Hepatocyte (in vitro differentiated cells): Measurements from ENCODE around the gene MEX3A. TPM values are rescaled to one million over a fixed set of nuclear protein-coding genes. Genes with fewer than 3 reads are reported as not detected.
"Not testable (repeated sequence)": the region's sequence is repeated elsewhere in the genome, so short reads cannot be mapped to it uniquely, and the experiment has no call there.

Experiments used
- DNase-seq: peaks from one replicate; pipeline ENCODE4 v3.0.0-alpha.2; 2016; ENCODE audit warnings: low spot score
- H2AFZ ChIP-seq: fragments of 200-600 bp; sonication (generic); 2 replicates; pipeline ENCODE4 v1.6.0; 2016; ENCODE audit warnings: antibody characterized with exemption, mild to moderate bottlenecking
- H3K27ac ChIP-seq: fragments of 200-600 bp; sonication (generic); 2 replicates; pipeline ENCODE4 v1.5.1; 2016; ENCODE audit warnings: mild to moderate bottlenecking
- H3K27me3 ChIP-seq: fragments of 200-600 bp; sonication (generic); 2 replicates; pipeline ENCODE4 v1.6.1; 2016
- H3K36me3 ChIP-seq: fragments of 200-600 bp; sonication (generic); replicated peaks from 2 replicates; pipeline ENCODE4 v1.5.1; 2016; ENCODE audit warnings: low read depth; ENCODE audit not compliant: insufficient read depth
- H3K4me1 ChIP-seq: fragments of 200-600 bp; sonication (generic); 2 replicates; pipeline ENCODE4 v1.5.1; 2016; ENCODE audit warnings: mild to moderate bottlenecking, moderate library complexity; ENCODE audit not compliant: insufficient read depth
- H3K4me2 ChIP-seq: fragments of 200-600 bp; sonication (generic); 2 replicates; pipeline ENCODE4 v1.6.0; 2016
- H3K4me3 ChIP-seq: fragments of 200-600 bp; sonication (generic); 2 replicates; pipeline ENCODE4 v1.5.1; 2016; ENCODE audit warnings: mild to moderate bottlenecking
- H3K79me2 ChIP-seq: fragments of 200-600 bp; sonication (generic); 2 replicates; pipeline ENCODE4 v1.6.0; 2017; ENCODE audit warnings: mild to moderate bottlenecking
- H3K9me2 ChIP-seq: fragments of 200-600 bp; sonication (generic); replicated peaks from 2 replicates; pipeline ENCODE4 v1.6.0; 2017; ENCODE audit warnings: mild to moderate bottlenecking; ENCODE audit not compliant: insufficient read depth
- H3K9me3 ChIP-seq: fragments of 200-600 bp; sonication (generic); 2 replicates; pipeline ENCODE4 v1.5.1; 2016; ENCODE audit warnings: low read depth, mild to moderate bottlenecking
- H4K20me1 ChIP-seq: fragments of 200-600 bp; sonication (generic); 2 replicates; pipeline ENCODE4 v1.6.0; 2016; ENCODE audit warnings: mild to moderate bottlenecking; ENCODE audit not compliant: insufficient read depth, poor library complexity, severe bottlenecking
- EZH2 ChIP-seq: fragments of 200-600 bp; sonication (generic); IDR thresholded peaks from 2 replicates; pipeline ENCODE4 v1.6.1; 2016; ENCODE audit warnings: antibody characterized with exemption, mild to moderate bottlenecking, borderline replicate concordance
- EZH2phosphoT487 ChIP-seq: fragments of 200-600 bp; sonication (generic); IDR thresholded peaks from one replicate; pipeline ENCODE4 v1.6.1; 2018; ENCODE audit warnings: antibody characterized with exemption, mild to moderate bottlenecking, low read depth, moderate library complexity; ENCODE audit not compliant: unreplicated experiment, severe bottlenecking
- WGBS: methylation state at CpG from one replicate; pipeline ENCODE4 v1.1.6; 2016; ENCODE audit warnings: low lambda C conversion rate; ENCODE audit errors: missing lambda C conversion rate; 5-methylcytosine and 5-hydroxymethylcytosine counted together
- polyA plus RNA-seq: library from polyadenylated mRNA; unstranded; fragments of >200 nt; fragmentation: Nextera tagmentation; extraction: Ambion mirVana; gene quantifications from 2 replicates; pipeline ENCODE4 v1.2.1, GENCODE V29; 2016
- total RNA-seq: library from RNA; depleted of rRNA; stranded (reverse); fragments of >200 nt; gene quantifications from 2 replicates; pipeline ENCODE4 v1.2.3, GENCODE V29; 2014
- TF ChIP-seq, protein P1 (sequence below): fragments of 200-600 bp; sonication (generic); IDR thresholded peaks from 2 replicates; pipeline ENCODE4 v1.5.1; 2016; ENCODE audit warnings: antibody characterized with exemption, mild to moderate bottlenecking; ENCODE audit not compliant: poor library complexity

MEX3A gene
- total and polyA plus RNA-seq, 2 experiments from 2014 or later: 9.3 to 12.0 TPM

DNA sequence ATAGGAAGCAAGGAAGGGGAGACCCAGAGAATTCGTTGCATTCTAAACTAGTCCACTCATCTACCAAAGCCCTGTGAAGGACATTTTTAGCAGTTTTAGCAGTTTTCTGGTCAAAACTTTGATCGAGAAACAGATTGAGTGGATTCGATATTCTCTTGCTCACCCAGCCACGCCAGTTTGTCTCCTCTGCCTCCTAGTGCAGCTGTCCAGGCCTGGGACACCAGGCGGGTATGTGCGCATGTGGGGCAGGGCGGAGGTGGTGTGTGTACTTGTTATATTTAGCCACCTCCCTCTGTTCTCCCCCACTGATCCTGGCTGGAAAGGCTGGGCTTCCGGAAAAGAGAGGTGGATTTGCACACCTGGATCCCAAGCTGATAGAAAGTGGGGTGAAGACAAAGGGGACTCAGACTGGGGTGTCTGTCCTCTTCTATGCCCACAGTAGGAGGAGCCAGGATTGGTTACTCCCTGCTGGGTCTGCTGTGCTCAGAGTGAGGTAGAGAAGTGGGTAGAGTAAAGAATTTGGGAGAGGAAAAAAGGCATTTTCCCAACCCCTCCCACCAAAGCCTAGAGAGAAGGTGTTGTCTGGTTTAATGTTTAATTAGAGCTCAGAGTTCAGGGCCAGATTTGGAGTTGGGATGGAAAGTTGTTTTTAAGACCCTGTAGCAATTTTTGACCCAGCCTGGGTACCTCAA is 36.1 kb upstream of the MEX3A start:
- peaks cover 71% of the 10 kb centered on the region for H3K4me1 ChIP-seq
- no peaks in the 10 kb centered on the region for H3K27me3 ChIP-seq

DNA sequence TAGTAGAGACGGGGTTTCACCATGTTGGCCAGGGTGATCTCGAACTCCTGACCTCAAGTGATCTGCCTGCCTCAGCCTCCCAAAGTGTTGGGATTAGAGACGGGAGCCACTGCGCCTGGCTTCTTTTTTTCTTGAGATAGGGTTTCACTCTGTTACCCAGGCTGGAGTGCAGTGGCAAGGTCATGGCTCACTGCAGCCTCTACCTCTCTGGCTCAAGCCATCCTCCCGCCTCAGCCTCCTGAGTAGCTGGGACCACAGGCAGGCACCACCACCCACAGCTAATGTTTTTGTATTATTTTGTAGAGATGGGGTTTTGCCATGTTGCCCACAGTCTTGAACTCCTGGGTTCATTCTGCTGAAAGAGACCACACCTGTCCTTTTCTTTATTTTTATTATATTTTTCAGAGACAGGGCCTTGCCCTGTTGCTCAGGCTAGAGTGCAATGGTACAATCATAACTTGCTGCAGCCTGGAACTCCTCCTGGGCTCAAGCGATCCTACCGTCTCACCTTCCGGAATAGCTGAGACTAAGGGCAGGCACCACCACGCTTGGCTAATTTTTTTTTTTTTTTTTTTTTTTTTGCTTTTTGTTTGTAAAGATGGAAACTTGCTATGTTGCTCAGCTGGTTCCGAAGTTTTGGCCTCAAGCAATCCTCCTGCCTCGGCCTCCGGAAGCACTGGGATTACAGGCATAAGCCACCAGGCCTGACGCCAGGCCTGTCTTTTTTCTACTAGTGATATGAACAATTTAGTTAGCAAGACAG is 35.3 kb upstream of the MEX3A start:
- Histone ChIP-seq H3K79me2 (peaks cover 80% of the 10 kb centered on the region), H3K27ac (peak overlapping the region; percentile 88), H2AFZ (no peak overlapping the region), H4K20me1 (peaks cover 61% of the 10 kb centered on the region), H3K9me3 (no peaks in the 10 kb centered on the region), H3K4me2 (peak overlapping the region; percentile 83), H3K27me3 (no peaks in the 10 kb centered on the region), H3K9me2 (no peaks in the 10 kb centered on the region), H3K36me3 (no peaks in the 10 kb centered on the region), H3K4me1 (peaks cover 71% of the 10 kb centered on the region), H3K4me3 (no peak overlapping the region)
- WGBS: 83% methylated on average over 13 of the region's 13 CpGs
- DNase-seq: no peak
- no peak for TF ChIP-seq EZH2
- TF ChIP-seq EZH2phosphoT487: no peak
- TF ChIP-seq, protein P1, sequence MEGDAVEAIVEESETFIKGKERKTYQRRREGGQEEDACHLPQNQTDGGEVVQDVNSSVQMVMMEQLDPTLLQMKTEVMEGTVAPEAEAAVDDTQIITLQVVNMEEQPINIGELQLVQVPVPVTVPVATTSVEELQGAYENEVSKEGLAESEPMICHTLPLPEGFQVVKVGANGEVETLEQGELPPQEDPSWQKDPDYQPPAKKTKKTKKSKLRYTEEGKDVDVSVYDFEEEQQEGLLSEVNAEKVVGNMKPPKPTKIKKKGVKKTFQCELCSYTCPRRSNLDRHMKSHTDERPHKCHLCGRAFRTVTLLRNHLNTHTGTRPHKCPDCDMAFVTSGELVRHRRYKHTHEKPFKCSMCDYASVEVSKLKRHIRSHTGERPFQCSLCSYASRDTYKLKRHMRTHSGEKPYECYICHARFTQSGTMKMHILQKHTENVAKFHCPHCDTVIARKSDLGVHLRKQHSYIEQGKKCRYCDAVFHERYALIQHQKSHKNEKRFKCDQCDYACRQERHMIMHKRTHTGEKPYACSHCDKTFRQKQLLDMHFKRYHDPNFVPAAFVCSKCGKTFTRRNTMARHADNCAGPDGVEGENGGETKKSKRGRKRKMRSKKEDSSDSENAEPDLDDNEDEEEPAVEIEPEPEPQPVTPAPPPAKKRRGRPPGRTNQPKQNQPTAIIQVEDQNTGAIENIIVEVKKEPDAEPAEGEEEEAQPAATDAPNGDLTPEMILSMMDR: no peak

More for the DNA sequence above, 36.1 kb upstream of the MEX3A start:
- Histone ChIP-seq H2AFZ (no peak overlapping the region), H3K79me2 (peaks cover 86% of the 10 kb centered on the region), H3K4me2 (peak overlapping the region; percentile 83), H4K20me1 (peaks cover 61% of the 10 kb centered on the region), H3K4me3 (no peak overlapping the region), H3K9me2 (no peaks in the 10 kb centered on the region), H3K9me3 (no peaks in the 10 kb centered on the region), H3K36me3 (no peaks in the 10 kb centered on the region), H3K27ac (peak overlapping the region; percentile 88)
- TF ChIP-seq EZH2phosphoT487 (no peak), EZH2 (no peak)
- TF ChIP-seq, protein P1: no peak
- DNase-seq: peak; percentile 74
- WGBS: 62% methylated on average over 8 of the region's 8 CpGs

DNA sequence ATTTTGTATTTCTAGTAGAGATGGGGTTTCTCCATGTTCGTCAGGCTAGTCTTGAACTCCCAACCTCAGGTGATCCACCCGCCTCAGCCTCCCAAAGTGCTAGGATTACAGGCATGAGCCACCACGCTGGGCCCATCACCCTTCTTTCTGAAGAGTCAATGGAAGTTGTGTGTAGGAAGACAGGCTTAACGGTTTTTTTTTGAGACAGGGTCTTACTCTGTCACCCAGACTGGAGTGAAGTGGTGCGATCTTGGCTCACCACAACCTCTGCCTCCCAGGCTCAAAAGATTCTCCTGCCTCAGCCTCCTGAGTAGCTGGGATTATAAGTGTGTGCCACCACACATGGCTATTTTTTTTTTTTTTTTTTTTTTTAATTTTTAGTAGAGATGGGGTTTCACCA is 34.5 kb upstream of the MEX3A start:
- not testable (repeated sequence) for H3K36me3 ChIP-seq, H3K27me3 ChIP-seq, DNase-seq, H3K9me2 ChIP-seq, H3K9me3 ChIP-seq, H2AFZ ChIP-seq
- Histone ChIP-seq H3K4me1 (peaks cover 71% of the 10 kb centered on the region), H3K79me2 (peaks cover 71% of the 10 kb centered on the region), H3K4me2 (peak overlapping the region; percentile 83), H4K20me1 (peaks cover 61% of the 10 kb centered on the region), H3K4me3 (peak overlapping the region; percentile 91), H3K27ac (peak overlapping the region; percentile 96)
- WGBS: 93% methylated on average over 5 of the region's 5 CpGs
